Measurements from ENCODE around the gene PEX7.
"Not testable (repeated sequence)": the region's sequence is repeated elsewhere in the genome, so short reads cannot be mapped to it uniquely, and the experiment has no call there.

PEX7 gene

GRCh38 chr6:136926383-136926782 is 104.0 kb downstream of the PEX7 start:
- no peak overlapping the region for H3K4me3 ChIP-seq (replicated peaks; ENCODE audit: low read depth, low read length)
- no peak for TF ChIP-seq CTCF (IDR thresholded peaks at IDR 0.05; ENCODE audit: low read depth, low read length, missing control alignments)
- no peak for DNase-seq (ENCODE audit: extremely low read depth, low read depth)

GRCh38 chr6:136927292-136927691 is 104.9 kb downstream of the PEX7 start:
- peak; percentile 36 for TF ChIP-seq CTCF (IDR thresholded peaks at IDR 0.05; ENCODE audit: low read depth, low read length, missing control alignments)
- no peak overlapping the region for H3K4me3 ChIP-seq (replicated peaks; ENCODE audit: low read depth, low read length)
- no peak for DNase-seq (ENCODE audit: extremely low read depth, low read depth)

GRCh38 chr6:136930528-136930927 is 108.1 kb downstream of the PEX7 start:
- H3K4me3 ChIP-seq (replicated peaks; ENCODE audit: low read depth, low read length) = no peak overlapping the region
- DNase-seq (ENCODE audit: extremely low read depth, low read depth) = no peak
- no peak for TF ChIP-seq CTCF (IDR thresholded peaks at IDR 0.05; ENCODE audit: low read depth, low read length, missing control alignments)

- DNase-seq (ENCODE audit: extremely low read depth, low read depth) = no peak
- no peak overlapping the region for H3K4me3 ChIP-seq (replicated peaks; ENCODE audit: low read depth, low read length)
- no peak for TF ChIP-seq CTCF (IDR thresholded peaks at IDR 0.05; ENCODE audit: low read depth, low read length, missing control alignments)
Observed at GRCh38 chr6:136932599-136932998, 110.2 kb downstream of the PEX7 start.

- no peak for TF ChIP-seq CTCF (IDR thresholded peaks at IDR 0.05; ENCODE audit: low read depth, low read length, missing control alignments)
- no peak overlapping the region for H3K4me3 ChIP-seq (replicated peaks; ENCODE audit: low read depth, low read length)
- DNase-seq (ENCODE audit: extremely low read depth, low read depth) = no peak
Observed at GRCh38 chr6:136945072-136945471, 122.7 kb downstream of the PEX7 start.

- DNase-seq (ENCODE audit: extremely low read depth, low read depth) = no peak
- H3K4me3 ChIP-seq (replicated peaks; ENCODE audit: low read depth, low read length) = no peak overlapping the region
- no peak for TF ChIP-seq CTCF (IDR thresholded peaks at IDR 0.05; ENCODE audit: low read depth, low read length, missing control alignments)
Observed at GRCh38 chr6:136945711-136946121, 123.3 kb downstream of the PEX7 start.

GRCh38 chr6:136947037-136947436 is 124.6 kb downstream of the PEX7 start:
- no peak for TF ChIP-seq CTCF (IDR thresholded peaks at IDR 0.05; ENCODE audit: low read depth, low read length, missing control alignments)
- no peak overlapping the region for H3K4me3 ChIP-seq (replicated peaks; ENCODE audit: low read depth, low read length)
- DNase-seq (ENCODE audit: extremely low read depth, low read depth) = no peak

- DNase-seq (ENCODE audit: extremely low read depth, low read depth) = not testable (repeated sequence)
Observed at GRCh38 chr6:136949957-136950356, 127.6 kb downstream of the PEX7 start.

More at GRCh38 chr6:136949957-136950356, 127.6 kb downstream of the PEX7 start:
- not testable (repeated sequence) for H3K4me3 ChIP-seq (replicated peaks; ENCODE audit: low read depth, low read length)
